ENCODE data around the gene OR2A1.
"Not testable (repeated sequence)": the region's sequence is repeated elsewhere in the genome, so short reads cannot be mapped to it uniquely, and the experiment has no call there.

OR2A1 gene

GRCh38 chr7:144311872-144312469, at the start of gene OR2A1:
TSS of gene OR2A1 (plus strand) at chr7:144312419. CDS start at chr7:144318125, 5,706 bp downstream.
- DNase-seq, result not testable (repeated sequence)

GRCh38 chr7:144264692-144265091, 47.5 kb upstream of the OR2A1 start, which contains the start of gene OR2A7:
TSS of gene OR2A7 (minus strand) at chr7:144264792. CDS start at chr7:144259628, 5,164 bp downstream.
- DNase-seq, result not testable (repeated sequence)

- DNase-seq, result not testable (repeated sequence)
Observed at GRCh38 chr7:144269188-144269587, 43.0 kb upstream of the OR2A1 start, which contains the start of gene CTAGE8. TSS of gene CTAGE8 (minus strand) at chr7:144269288. CDS start at chr7:144269250, 38 bp downstream.

GRCh38 chr7:144275281-144275680, 36.9 kb upstream of the OR2A1 start:
- not testable (repeated sequence) for DNase-seq

- not testable (repeated sequence) for DNase-seq
Observed at GRCh38 chr7:144280010-144280409, 32.2 kb upstream of the OR2A1 start.

GRCh38 chr7:144281981-144282380, 30.2 kb upstream of the OR2A1 start:
- not testable (repeated sequence) for DNase-seq

GRCh38 chr7:144282490-144282889, 29.7 kb upstream of the OR2A1 start:
- not testable (repeated sequence) for DNase-seq

GRCh38 chr7:144283716-144284115, 28.5 kb upstream of the OR2A1 start:
- not testable (repeated sequence) for DNase-seq

- DNase-seq, result not testable (repeated sequence)
Observed at GRCh38 chr7:144287171-144287784, 24.9 kb upstream of the OR2A1 start.

- not testable (repeated sequence) for DNase-seq
Observed at GRCh38 chr7:144291607-144292006, 20.6 kb upstream of the OR2A1 start.

- not testable (repeated sequence) for DNase-seq
Observed at GRCh38 chr7:144292384-144293161, 19.6 kb upstream of the OR2A1 start.

GRCh38 chr7:144293794-144294499, 18.3 kb upstream of the OR2A1 start:
- not testable (repeated sequence) for DNase-seq

GRCh38 chr7:144302578-144303303, 9.5 kb upstream of the OR2A1 start:
- not testable (repeated sequence) for DNase-seq

GRCh38 chr7:144303607-144304006, 8.6 kb upstream of the OR2A1 start:
- not testable (repeated sequence) for DNase-seq

- not testable (repeated sequence) for DNase-seq
Observed at GRCh38 chr7:144305156-144305555, 7.1 kb upstream of the OR2A1 start.

- DNase-seq, result not testable (repeated sequence)
Observed at GRCh38 chr7:144309702-144310101, 2.5 kb upstream of the OR2A1 start.

- not testable (repeated sequence) for DNase-seq
Observed at GRCh38 chr7:144311218-144311617, 1.0 kb upstream of the OR2A1 start.

- DNase-seq, result not testable (repeated sequence)
Observed at GRCh38 chr7:144317537-144317936, 5.3 kb downstream of the OR2A1 start.

GRCh38 chr7:144319547-144319946, 7.3 kb downstream of the OR2A1 start:
- DNase-seq, result not testable (repeated sequence)

GRCh38 chr7:144321677-144322206, 9.5 kb downstream of the OR2A1 start:
- DNase-seq, result not testable (repeated sequence)

GRCh38 chr7:144323359-144323758, 11.1 kb downstream of the OR2A1 start:
- DNase-seq, result not testable (repeated sequence)

- DNase-seq, result not testable (repeated sequence)
Observed at GRCh38 chr7:144325868-144326267, 13.6 kb downstream of the OR2A1 start.

Data from cortex of kidney (tissue), 1 donor.